ENCODE data around the gene MDFIC. TPM values are rescaled to one million over a fixed set of nuclear protein-coding genes. Genes with fewer than 3 reads are reported as not detected.

The MDFIC gene
- total RNA-seq, 1 donor from 2014 or later = 18.5 TPM

DNA sequence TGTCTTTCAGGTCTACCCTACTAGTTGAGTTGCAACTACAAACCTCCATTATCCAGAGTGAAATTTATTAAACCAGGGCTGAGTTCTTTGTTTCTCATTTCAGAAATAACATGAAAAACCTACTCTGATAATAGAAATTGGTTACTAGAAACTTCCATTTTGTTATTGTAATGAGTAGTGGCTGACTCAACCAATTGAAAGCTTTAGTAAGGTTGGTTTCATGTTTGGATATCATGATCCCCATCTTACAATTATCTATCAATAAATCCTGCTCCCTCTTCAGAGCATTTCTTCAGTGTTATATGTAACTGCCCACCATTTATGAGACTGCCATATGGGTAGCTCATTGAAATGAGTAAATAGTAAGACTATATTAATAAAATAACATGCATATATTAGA is 16.9 kb downstream of the MDFIC start:
- Mint-ChIP-seq H3K36me3 (ENCODE audit: unreplicated experiment) (peaks cover 18% of the 10 kb centered on the region), H3K9me3 (ENCODE audit: unreplicated experiment) (no peaks in the 10 kb centered on the region), H3K4me1 (ENCODE audit: unreplicated experiment) (peaks cover 22% of the 10 kb centered on the region), H3K4me3 (ENCODE audit: unreplicated experiment) (no peak overlapping the region), H3K27me3 (ENCODE audit: unreplicated experiment) (no peaks in the 10 kb centered on the region), H3K27ac (ENCODE audit: unreplicated experiment) (no peak overlapping the region)
- TF ChIP-seq, protein P1, sequence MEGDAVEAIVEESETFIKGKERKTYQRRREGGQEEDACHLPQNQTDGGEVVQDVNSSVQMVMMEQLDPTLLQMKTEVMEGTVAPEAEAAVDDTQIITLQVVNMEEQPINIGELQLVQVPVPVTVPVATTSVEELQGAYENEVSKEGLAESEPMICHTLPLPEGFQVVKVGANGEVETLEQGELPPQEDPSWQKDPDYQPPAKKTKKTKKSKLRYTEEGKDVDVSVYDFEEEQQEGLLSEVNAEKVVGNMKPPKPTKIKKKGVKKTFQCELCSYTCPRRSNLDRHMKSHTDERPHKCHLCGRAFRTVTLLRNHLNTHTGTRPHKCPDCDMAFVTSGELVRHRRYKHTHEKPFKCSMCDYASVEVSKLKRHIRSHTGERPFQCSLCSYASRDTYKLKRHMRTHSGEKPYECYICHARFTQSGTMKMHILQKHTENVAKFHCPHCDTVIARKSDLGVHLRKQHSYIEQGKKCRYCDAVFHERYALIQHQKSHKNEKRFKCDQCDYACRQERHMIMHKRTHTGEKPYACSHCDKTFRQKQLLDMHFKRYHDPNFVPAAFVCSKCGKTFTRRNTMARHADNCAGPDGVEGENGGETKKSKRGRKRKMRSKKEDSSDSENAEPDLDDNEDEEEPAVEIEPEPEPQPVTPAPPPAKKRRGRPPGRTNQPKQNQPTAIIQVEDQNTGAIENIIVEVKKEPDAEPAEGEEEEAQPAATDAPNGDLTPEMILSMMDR (IDR thresholded peaks at IDR 0.05) = no peak
- no peak for DNase-seq (ENCODE audit: extremely low spot score, unreplicated experiment)

DNA sequence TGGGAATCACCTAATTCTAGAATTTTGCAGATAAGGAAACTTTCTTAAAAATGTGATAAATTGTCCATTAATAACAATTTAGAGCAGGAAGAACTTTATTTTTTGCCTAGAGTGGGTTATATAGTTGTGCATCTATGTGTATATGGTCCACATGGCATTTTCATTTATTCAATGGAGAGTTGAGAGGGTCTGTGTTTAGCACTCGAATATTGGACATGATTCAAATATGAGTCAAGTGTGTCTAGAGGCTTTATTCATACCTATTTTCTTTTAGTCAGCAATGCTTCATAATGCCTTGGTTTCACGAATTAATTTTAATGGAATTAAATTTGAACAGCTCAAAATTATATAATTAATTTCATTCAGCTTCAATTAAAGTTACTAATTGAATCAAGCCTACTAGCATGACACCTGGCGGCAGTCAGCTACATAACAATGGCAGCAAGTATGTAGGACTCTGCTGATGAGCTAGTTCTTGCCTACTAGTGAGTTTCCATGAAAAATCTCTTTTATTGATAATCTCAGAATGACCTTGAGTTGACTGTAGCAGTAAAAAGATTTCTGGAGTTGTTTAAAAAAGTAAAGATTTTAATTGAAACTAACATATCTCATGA is 17.7 kb downstream of the MDFIC start:
- no peak for DNase-seq (ENCODE audit: extremely low spot score, unreplicated experiment)
- Mint-ChIP-seq H3K27ac (ENCODE audit: unreplicated experiment) (no peak overlapping the region), H3K36me3 (ENCODE audit: unreplicated experiment) (peaks cover 19% of the 10 kb centered on the region), H3K27me3 (ENCODE audit: unreplicated experiment) (no peaks in the 10 kb centered on the region), H3K4me1 (ENCODE audit: unreplicated experiment) (peaks cover 22% of the 10 kb centered on the region), H3K4me3 (ENCODE audit: unreplicated experiment) (no peak overlapping the region), H3K9me3 (ENCODE audit: unreplicated experiment) (no peaks in the 10 kb centered on the region)
- TF ChIP-seq, protein P1 (IDR thresholded peaks at IDR 0.05) = no peak

DNA sequence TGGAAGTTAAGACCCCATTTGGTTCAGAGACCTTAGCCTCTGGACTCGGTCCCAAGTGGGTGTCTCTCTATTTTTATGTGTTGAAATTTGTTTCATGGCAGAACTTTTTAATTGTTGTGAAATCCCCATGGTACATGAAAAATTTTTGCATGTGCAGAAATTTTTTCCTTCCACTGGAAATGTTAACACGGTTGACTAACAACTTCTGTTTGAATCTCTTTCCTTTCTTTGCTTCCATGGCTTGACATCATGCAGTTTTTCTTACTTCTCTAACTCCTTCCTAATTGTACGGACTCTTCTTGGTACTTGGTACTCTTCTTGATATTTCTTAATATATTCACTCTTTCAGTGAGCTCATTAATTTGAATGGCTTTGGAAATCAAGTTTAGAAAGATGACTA is 18.3 kb downstream of the MDFIC start:
- Mint-ChIP-seq H3K27ac (ENCODE audit: unreplicated experiment) (no peak overlapping the region), H3K27me3 (ENCODE audit: unreplicated experiment) (no peaks in the 10 kb centered on the region), H3K36me3 (ENCODE audit: unreplicated experiment) (peaks cover 23% of the 10 kb centered on the region), H3K9me3 (ENCODE audit: unreplicated experiment) (no peaks in the 10 kb centered on the region), H3K4me3 (ENCODE audit: unreplicated experiment) (no peak overlapping the region), H3K4me1 (ENCODE audit: unreplicated experiment) (peaks cover 21% of the 10 kb centered on the region)
- no peak for DNase-seq (ENCODE audit: extremely low spot score, unreplicated experiment)
- TF ChIP-seq, protein P1 (IDR thresholded peaks at IDR 0.05) = no peak

DNA sequence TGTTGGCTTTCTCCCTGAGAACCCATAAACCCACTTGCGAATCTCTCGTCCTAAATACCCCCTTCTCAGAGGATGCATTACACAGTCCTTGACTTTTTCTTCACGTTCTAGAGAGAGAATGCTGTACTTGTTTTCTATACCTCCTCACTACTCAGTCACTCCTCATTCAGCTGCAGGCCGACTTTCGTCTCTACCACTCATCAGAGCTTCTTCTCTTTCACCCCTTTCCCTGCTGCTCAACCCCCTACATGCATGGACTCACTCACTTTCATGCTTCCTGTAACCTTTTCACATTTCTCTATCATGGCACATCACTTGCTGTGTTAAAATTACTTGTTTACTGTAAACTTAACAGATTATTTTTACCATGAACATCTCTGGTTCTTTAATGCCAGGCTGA is 19.8 kb downstream of the MDFIC start:
- H3K4me3 Mint-ChIP-seq (ENCODE audit: unreplicated experiment) = no peak overlapping the region
- H3K27me3 Mint-ChIP-seq (ENCODE audit: unreplicated experiment) = no peaks in the 10 kb centered on the region
- no peaks in the 10 kb centered on the region for H3K9me3 Mint-ChIP-seq (ENCODE audit: unreplicated experiment)
- TF ChIP-seq, protein P1 (IDR thresholded peaks at IDR 0.05) = no peak
- no peak for DNase-seq (ENCODE audit: extremely low spot score, unreplicated experiment)
- H3K36me3 Mint-ChIP-seq (ENCODE audit: unreplicated experiment) = peaks cover 21% of the 10 kb centered on the region
- H3K4me1 Mint-ChIP-seq (ENCODE audit: unreplicated experiment) = peaks cover 19% of the 10 kb centered on the region
- H3K27ac Mint-ChIP-seq (ENCODE audit: unreplicated experiment) = no peak overlapping the region

DNA sequence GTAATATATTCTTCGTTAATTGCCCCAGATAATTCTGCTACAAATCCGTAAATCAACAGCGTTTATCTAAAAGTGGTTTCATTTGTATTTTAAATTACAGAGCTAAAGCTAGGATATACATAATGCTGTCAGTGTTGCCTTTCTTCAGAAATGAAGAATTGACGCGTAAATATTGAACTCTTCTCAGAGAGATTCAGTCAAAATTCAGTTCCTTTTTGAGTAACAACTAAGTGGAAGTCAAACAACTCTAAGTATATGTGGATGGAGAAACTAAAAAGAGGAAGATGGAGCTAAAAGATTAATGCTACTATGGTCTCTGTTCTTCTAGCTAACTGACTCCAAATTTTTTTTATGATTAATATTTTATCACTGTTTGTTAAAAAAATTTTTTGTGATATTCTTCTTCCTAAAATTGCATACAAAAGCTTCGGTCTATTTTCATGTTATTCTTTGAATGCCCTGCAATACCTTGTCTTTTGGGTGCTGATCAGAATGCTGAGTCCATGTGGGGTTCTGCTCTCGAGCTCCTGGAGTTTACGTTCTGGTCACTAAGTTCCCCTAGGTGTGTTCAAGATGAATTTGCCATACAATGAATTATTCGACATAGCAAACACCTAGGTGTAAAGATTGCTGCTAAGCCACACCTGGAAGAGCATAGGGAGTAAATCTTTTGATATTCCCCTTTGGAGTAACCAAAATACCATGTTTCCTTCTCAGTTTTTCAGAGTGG is 20.7 kb downstream of the MDFIC start:
- H3K27ac Mint-ChIP-seq (ENCODE audit: unreplicated experiment) = no peak overlapping the region
- H3K27me3 Mint-ChIP-seq (ENCODE audit: unreplicated experiment) = no peaks in the 10 kb centered on the region
- peaks cover 19% of the 10 kb centered on the region for H3K4me1 Mint-ChIP-seq (ENCODE audit: unreplicated experiment)
- peaks cover 25% of the 10 kb centered on the region for H3K36me3 Mint-ChIP-seq (ENCODE audit: unreplicated experiment)
- H3K9me3 Mint-ChIP-seq (ENCODE audit: unreplicated experiment) = no peaks in the 10 kb centered on the region
- H3K4me3 Mint-ChIP-seq (ENCODE audit: unreplicated experiment) = no peak overlapping the region
- TF ChIP-seq, protein P1 (IDR thresholded peaks at IDR 0.05) = no peak
- DNase-seq (ENCODE audit: extremely low spot score, unreplicated experiment) = no peak

All from osteocyte (in vitro differentiated cells).